Upper lobe of right lung (tissue), 1 donor: Measurements from ENCODE around the gene MAML3. TPM values are rescaled to one million over a fixed set of nuclear protein-coding genes. Genes with fewer than 3 reads are reported as not detected.

Experiments
- ATAC-seq: fragments of 200-7000 bp; cut with Tn5 transposase; one replicate; pipeline ENCODE4 v1.9.1; 2020; ENCODE audit warnings: mild to moderate bottlenecking, moderate library complexity
- DNase-seq: peaks from one replicate; pipeline ENCODE4 v3.0.0-alpha.2; 2020
- H3K27ac ChIP-seq: fragments of 200-600 bp; one replicate; pipeline ENCODE4 v1.8.0; 2022
- H3K27me3 ChIP-seq: fragments of 200-600 bp; one replicate; pipeline ENCODE4 v1.8.0; 2022; ENCODE audit warnings: mild to moderate bottlenecking
- H3K36me3 ChIP-seq: fragments of 200-600 bp; one replicate; pipeline ENCODE4 v1.8.0; 2022
- H3K4me1 ChIP-seq: fragments of 200-600 bp; one replicate; pipeline ENCODE4 v1.8.0; 2022
- H3K4me3 ChIP-seq: fragments of 200-600 bp; one replicate; pipeline ENCODE4 v1.8.0; 2022; ENCODE audit warnings: mild to moderate bottlenecking
- H3K9me3 ChIP-seq: fragments of 200-600 bp; one replicate; pipeline ENCODE4 v1.8.0; 2022
- intact Hi-C: fragments of 100-400 bp; cut with DNase I; formaldehyde crosslinking; loops from one replicate; pipeline ENCODE4 v1.11.0; 2022
- total RNA-seq: library from RNA; stranded (reverse); fragmentation: NEBNext Ultra II Directional; extraction: Animal tissue kit (Norgen Biotek cat#: 25700); gene quantifications from one replicate; pipeline ENCODE4 v1.2.1, GENCODE V29; 2021
- TF ChIP-seq, protein P1 (sequence below): fragments of 200-600 bp; IDR thresholded peaks from one replicate; pipeline ENCODE4 v1.8.0; 2022; ENCODE audit warnings: antibody characterized with exemption
- donor health status: DM: no; HTN: yes; CAD: no; lungs with severe emphysema.

The MAML3 gene
- total RNA-seq, 1 donor from 2014 or later = 13.1 TPM

DNA sequence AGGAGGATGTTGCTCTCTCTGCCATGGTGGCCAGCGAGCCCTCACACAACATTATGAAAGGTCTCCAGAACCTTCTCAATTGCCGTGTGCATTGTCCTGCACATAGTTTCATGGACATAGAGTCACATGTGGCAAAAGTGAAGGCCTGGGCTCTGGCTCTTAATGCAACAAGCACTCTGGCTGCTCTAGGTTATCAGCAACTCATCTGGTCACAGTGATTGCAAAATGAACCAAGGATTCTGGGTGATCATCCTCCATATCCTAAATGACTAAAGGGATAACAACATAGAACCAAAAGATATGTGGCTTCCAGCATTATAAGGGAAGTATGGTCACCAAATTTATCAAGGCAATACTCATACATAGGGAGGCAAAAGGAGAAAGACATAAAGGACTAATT is 313.2 kb downstream of the MAML3 start:
- ATAC-seq (no peak), DNase-seq (no peak)
- Histone ChIP-seq H3K4me3 (no peak overlapping the region), H3K27me3 (no peaks in the 10 kb centered on the region), H3K9me3 (no peaks in the 10 kb centered on the region), H3K27ac (no peak overlapping the region), H3K36me3 (no peaks in the 10 kb centered on the region), H3K4me1 (peaks cover 15% of the 10 kb centered on the region)
- TF ChIP-seq, protein P1, sequence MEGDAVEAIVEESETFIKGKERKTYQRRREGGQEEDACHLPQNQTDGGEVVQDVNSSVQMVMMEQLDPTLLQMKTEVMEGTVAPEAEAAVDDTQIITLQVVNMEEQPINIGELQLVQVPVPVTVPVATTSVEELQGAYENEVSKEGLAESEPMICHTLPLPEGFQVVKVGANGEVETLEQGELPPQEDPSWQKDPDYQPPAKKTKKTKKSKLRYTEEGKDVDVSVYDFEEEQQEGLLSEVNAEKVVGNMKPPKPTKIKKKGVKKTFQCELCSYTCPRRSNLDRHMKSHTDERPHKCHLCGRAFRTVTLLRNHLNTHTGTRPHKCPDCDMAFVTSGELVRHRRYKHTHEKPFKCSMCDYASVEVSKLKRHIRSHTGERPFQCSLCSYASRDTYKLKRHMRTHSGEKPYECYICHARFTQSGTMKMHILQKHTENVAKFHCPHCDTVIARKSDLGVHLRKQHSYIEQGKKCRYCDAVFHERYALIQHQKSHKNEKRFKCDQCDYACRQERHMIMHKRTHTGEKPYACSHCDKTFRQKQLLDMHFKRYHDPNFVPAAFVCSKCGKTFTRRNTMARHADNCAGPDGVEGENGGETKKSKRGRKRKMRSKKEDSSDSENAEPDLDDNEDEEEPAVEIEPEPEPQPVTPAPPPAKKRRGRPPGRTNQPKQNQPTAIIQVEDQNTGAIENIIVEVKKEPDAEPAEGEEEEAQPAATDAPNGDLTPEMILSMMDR = no peak
- intact Hi-C loops = no loop called here

DNA sequence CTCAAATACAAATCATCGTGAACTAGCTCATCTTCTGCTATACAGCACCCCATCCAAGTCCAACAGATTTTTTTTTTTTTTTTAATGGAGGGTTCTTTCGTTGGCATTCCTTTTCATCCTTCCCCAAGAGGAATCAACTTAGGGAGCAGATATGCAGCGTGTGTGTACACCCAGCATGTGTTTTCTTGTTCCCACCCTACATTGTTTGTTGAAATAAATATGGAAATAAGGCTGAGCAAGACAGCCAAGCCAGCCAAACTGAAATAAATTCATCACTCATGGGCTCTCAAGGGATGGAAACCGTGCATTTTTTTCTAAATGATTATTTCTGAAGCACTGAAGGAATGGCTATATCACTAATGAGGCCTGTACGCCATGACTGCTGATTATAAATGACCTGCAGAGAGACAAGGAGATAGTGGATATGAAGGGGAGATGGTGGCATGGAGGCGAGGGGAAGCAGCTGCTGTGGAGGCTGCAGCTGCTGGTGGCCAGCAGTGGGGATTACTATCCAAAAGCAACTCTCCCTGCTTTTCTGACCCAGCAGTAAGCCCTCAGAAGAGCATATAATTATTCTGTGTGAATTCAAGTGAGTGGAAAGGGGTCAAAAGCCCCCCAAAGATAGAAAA is 314.5 kb downstream of the MAML3 start:
- no peak for ATAC-seq
- intact Hi-C loops = no loop called here
- no peaks in the 10 kb centered on the region for H3K36me3 ChIP-seq
- no peaks in the 10 kb centered on the region for H3K27me3 ChIP-seq
- no peak overlapping the region for H3K4me3 ChIP-seq
- no peak for DNase-seq
- TF ChIP-seq, protein P1 = no peak
- peaks cover 21% of the 10 kb centered on the region for H3K4me1 ChIP-seq
- no peaks in the 10 kb centered on the region for H3K9me3 ChIP-seq
- H3K27ac ChIP-seq = no peak overlapping the region

DNA sequence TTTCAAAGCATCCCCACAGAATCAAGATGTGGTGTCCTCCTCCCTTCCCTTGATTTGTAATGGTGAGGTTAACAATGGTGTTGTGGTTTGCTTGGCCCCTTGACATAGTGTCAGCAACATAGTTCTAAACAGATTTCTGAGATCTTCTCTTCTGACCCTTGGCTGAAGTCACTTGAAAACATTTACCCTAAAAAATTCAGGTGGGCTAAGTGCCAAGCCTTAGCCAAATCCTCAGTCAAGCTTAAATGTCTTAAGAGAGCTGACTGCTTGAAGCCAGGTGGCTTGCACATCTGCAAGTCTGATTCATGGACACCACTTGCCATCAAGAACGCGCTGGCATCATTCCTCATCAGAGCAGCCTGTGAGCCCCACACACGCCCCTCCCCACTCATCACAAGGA is 315.2 kb downstream of the MAML3 start:
- Histone ChIP-seq H3K27me3 (no peaks in the 10 kb centered on the region), H3K9me3 (no peaks in the 10 kb centered on the region), H3K4me1 (peaks cover 22% of the 10 kb centered on the region), H3K27ac (no peak overlapping the region), H3K36me3 (no peaks in the 10 kb centered on the region), H3K4me3 (no peak overlapping the region)
- intact Hi-C loops = no loop called here
- TF ChIP-seq, protein P1 = no peak
- DNase-seq (no peak), ATAC-seq (no peak)

DNA sequence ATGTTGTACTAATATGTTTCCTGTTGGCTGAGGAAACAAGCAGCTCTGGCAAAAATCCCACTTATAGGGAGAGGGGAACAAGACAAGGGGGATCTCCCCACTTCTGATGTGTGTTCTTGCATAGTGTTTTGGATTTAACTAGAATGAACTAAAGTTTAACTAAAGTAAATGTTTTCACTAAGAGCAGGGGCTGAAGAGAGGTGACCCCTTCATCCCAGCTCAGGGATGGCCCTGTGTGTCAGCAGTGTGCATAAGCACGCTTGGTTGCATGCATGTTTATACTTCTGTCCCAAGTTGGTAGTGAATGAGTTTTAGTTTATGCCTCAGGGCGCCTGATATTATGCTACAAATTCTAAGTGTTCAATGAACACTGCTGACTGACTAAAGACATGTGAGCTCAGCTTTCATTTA is 319.0 kb downstream of the MAML3 start:
- DNase-seq = no peak
- H3K27me3 ChIP-seq = no peaks in the 10 kb centered on the region
- no peak overlapping the region for H3K27ac ChIP-seq
- intact Hi-C loops = no loop called here
- TF ChIP-seq, protein P1 = no peak
- H3K4me3 ChIP-seq = no peak overlapping the region
- no peaks in the 10 kb centered on the region for H3K9me3 ChIP-seq
- no peaks in the 10 kb centered on the region for H3K36me3 ChIP-seq
- ATAC-seq = no peak
- H3K4me1 ChIP-seq = peaks cover 12% of the 10 kb centered on the region

DNA sequence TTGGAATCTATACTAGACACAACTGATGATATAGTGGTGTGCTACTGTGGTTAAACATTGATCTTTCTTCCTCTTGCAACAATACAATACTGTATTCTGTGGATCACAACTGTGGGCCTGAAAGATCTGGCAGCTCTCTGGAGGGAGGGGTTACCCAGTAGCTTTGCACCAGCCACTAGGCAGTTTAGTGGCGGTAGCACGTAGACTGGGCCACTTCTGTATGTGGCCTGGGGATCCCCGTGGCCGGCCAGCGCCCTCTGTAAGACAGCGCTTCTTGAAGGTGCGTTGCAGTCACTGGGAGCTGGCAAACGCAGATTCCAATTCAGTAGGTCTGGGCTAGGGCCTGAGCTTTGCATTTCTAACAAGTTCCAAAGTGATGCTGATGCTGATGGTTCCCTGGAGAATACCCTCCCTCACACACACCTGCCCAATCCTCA is 319.7 kb downstream of the MAML3 start:
- Histone ChIP-seq H3K4me1 (peaks cover 7% of the 10 kb centered on the region), H3K36me3 (no peaks in the 10 kb centered on the region), H3K4me3 (no peak overlapping the region), H3K27me3 (no peaks in the 10 kb centered on the region), H3K27ac (no peak overlapping the region), H3K9me3 (no peaks in the 10 kb centered on the region)
- intact Hi-C loops = no loop called here
- DNase-seq (no peak), ATAC-seq (no peak)
- TF ChIP-seq, protein P1 = no peak
